ENCODE results near the gene GTF2IRD1.

The GTF2IRD1 gene

GRCh38 chr7:74572301-74572979 lies 118.7 kb downstream of the GTF2IRD1 start:
- H3K27me3 ChIP-seq (ENCODE audit: insufficient read depth, insufficient read length) = no peaks in the 10 kb centered on the region
- H3K9me3 ChIP-seq (ENCODE audit: insufficient read depth, low read length) = no peaks in the 10 kb centered on the region
- DNase-seq (ENCODE audit: low read depth, low spot score) = no peak
- no peak overlapping the region for H3K4me3 ChIP-seq (ENCODE audit: insufficient read length, low read depth)
- peaks cover 2% of the 10 kb centered on the region for H3K4me1 ChIP-seq (ENCODE audit: insufficient read depth, insufficient read length)
- no peak overlapping the region for H3K9ac ChIP-seq (ENCODE audit: insufficient read length, low read depth)
- TF ChIP-seq SUZ12 (IDR thresholded peaks at IDR 0.05; ENCODE audit: extremely low read depth, insufficient read depth, insufficient read length) (no peak), YY1 (IDR thresholded peaks at IDR 0.05; ENCODE audit: insufficient read depth, insufficient read length) (no peak), ZNF274 (IDR thresholded peaks at IDR 0.05; ENCODE audit: low read depth, low read length) (no peak)
- H3K36me3 ChIP-seq (ENCODE audit: insufficient read depth, insufficient read length, low read length) = peaks cover 3% of the 10 kb centered on the region

- peaks cover 3% of the 10 kb centered on the region for H3K36me3 ChIP-seq (ENCODE audit: insufficient read depth, insufficient read length, low read length)
- no peak overlapping the region for H3K4me3 ChIP-seq (ENCODE audit: insufficient read length, low read depth)
Observed at GRCh38 chr7:74573512-74573911, 119.8 kb downstream of the GTF2IRD1 start.

GRCh38 chr7:74575083-74575784 lies 121.5 kb downstream of the GTF2IRD1 start:
- H3K36me3 ChIP-seq (ENCODE audit: insufficient read depth, insufficient read length, low read length) = peaks cover 3% of the 10 kb centered on the region
- TF ChIP-seq ZNF274 (IDR thresholded peaks at IDR 0.05; ENCODE audit: low read depth, low read length) (no peak), SUZ12 (IDR thresholded peaks at IDR 0.05; ENCODE audit: extremely low read depth, insufficient read depth, insufficient read length) (no peak), YY1 (IDR thresholded peaks at IDR 0.05; ENCODE audit: insufficient read depth, insufficient read length) (no peak)
- no peak for DNase-seq (ENCODE audit: low read depth, low spot score)
- H3K9ac ChIP-seq (ENCODE audit: insufficient read length, low read depth) = no peak overlapping the region
- H3K4me3 ChIP-seq (ENCODE audit: insufficient read length, low read depth) = no peak overlapping the region
- peaks cover 3% of the 10 kb centered on the region for H3K4me1 ChIP-seq (ENCODE audit: insufficient read depth, insufficient read length)
- H3K9me3 ChIP-seq (ENCODE audit: insufficient read depth, low read length) = no peaks in the 10 kb centered on the region
- H3K27me3 ChIP-seq (ENCODE audit: insufficient read depth, insufficient read length) = no peaks in the 10 kb centered on the region

More at GRCh38 chr7:74573512-74573911, 119.8 kb downstream of the GTF2IRD1 start:
- Histone ChIP-seq H3K4me1 (ENCODE audit: insufficient read depth, insufficient read length) (peaks cover 2% of the 10 kb centered on the region), H3K27me3 (ENCODE audit: insufficient read depth, insufficient read length) (no peaks in the 10 kb centered on the region), H3K9me3 (ENCODE audit: insufficient read depth, low read length) (no peaks in the 10 kb centered on the region), H3K9ac (ENCODE audit: insufficient read length, low read depth) (no peak overlapping the region)
- TF ChIP-seq YY1 (IDR thresholded peaks at IDR 0.05; ENCODE audit: insufficient read depth, insufficient read length) = no peak
- TF ChIP-seq SUZ12 (IDR thresholded peaks at IDR 0.05; ENCODE audit: extremely low read depth, insufficient read depth, insufficient read length) = no peak
- TF ChIP-seq ZNF274 (IDR thresholded peaks at IDR 0.05; ENCODE audit: low read depth, low read length) = no peak
- DNase-seq (ENCODE audit: low read depth, low spot score) = no peak

GRCh38 chr7:74575811-74576210 lies 122.1 kb downstream of the GTF2IRD1 start:
- no peak for DNase-seq (ENCODE audit: low read depth, low spot score)
- H3K9ac ChIP-seq (ENCODE audit: insufficient read length, low read depth) = no peak overlapping the region
- H3K4me1 ChIP-seq (ENCODE audit: insufficient read depth, insufficient read length) = peaks cover 3% of the 10 kb centered on the region
- no peaks in the 10 kb centered on the region for H3K9me3 ChIP-seq (ENCODE audit: insufficient read depth, low read length)
- H3K4me3 ChIP-seq (ENCODE audit: insufficient read length, low read depth) = no peak overlapping the region
- peaks cover 3% of the 10 kb centered on the region for H3K36me3 ChIP-seq (ENCODE audit: insufficient read depth, insufficient read length, low read length)
- TF ChIP-seq ZNF274 (IDR thresholded peaks at IDR 0.05; ENCODE audit: low read depth, low read length) (no peak), SUZ12 (IDR thresholded peaks at IDR 0.05; ENCODE audit: extremely low read depth, insufficient read depth, insufficient read length) (no peak), YY1 (IDR thresholded peaks at IDR 0.05; ENCODE audit: insufficient read depth, insufficient read length) (no peak)
- H3K27me3 ChIP-seq (ENCODE audit: insufficient read depth, insufficient read length) = no peaks in the 10 kb centered on the region

GRCh38 chr7:74579800-74580685 lies 126.3 kb downstream of the GTF2IRD1 start:
- Histone ChIP-seq H3K4me1 (ENCODE audit: insufficient read depth, insufficient read length) (peaks cover 7% of the 10 kb centered on the region), H3K9me3 (ENCODE audit: insufficient read depth, low read length) (no peaks in the 10 kb centered on the region), H3K4me3 (ENCODE audit: insufficient read length, low read depth) (no peak overlapping the region), H3K9ac (ENCODE audit: insufficient read length, low read depth) (no peak overlapping the region), H3K36me3 (ENCODE audit: insufficient read depth, insufficient read length, low read length) (peaks cover 6% of the 10 kb centered on the region), H3K27me3 (ENCODE audit: insufficient read depth, insufficient read length) (no peaks in the 10 kb centered on the region)
- DNase-seq (ENCODE audit: low read depth, low spot score) = no peak
- TF ChIP-seq YY1 (IDR thresholded peaks at IDR 0.05; ENCODE audit: insufficient read depth, insufficient read length) (no peak), ZNF274 (IDR thresholded peaks at IDR 0.05; ENCODE audit: low read depth, low read length) (no peak), SUZ12 (IDR thresholded peaks at IDR 0.05; ENCODE audit: extremely low read depth, insufficient read depth, insufficient read length) (no peak)

GRCh38 chr7:74581916-74582440 lies 128.3 kb downstream of the GTF2IRD1 start:
- Histone ChIP-seq H3K9me3 (ENCODE audit: insufficient read depth, low read length) (no peaks in the 10 kb centered on the region), H3K36me3 (ENCODE audit: insufficient read depth, insufficient read length, low read length) (peaks cover 10% of the 10 kb centered on the region), H3K4me3 (ENCODE audit: insufficient read length, low read depth) (no peak overlapping the region), H3K9ac (ENCODE audit: insufficient read length, low read depth) (no peak overlapping the region), H3K4me1 (ENCODE audit: insufficient read depth, insufficient read length) (peaks cover 14% of the 10 kb centered on the region), H3K27me3 (ENCODE audit: insufficient read depth, insufficient read length) (no peaks in the 10 kb centered on the region)
- TF ChIP-seq SUZ12 (IDR thresholded peaks at IDR 0.05; ENCODE audit: extremely low read depth, insufficient read depth, insufficient read length) (no peak), ZNF274 (IDR thresholded peaks at IDR 0.05; ENCODE audit: low read depth, low read length) (no peak), YY1 (IDR thresholded peaks at IDR 0.05; ENCODE audit: insufficient read depth, insufficient read length) (no peak)
- DNase-seq (ENCODE audit: low read depth, low spot score) = no peak
